Measurements from ENCODE around the gene ADIPOQ.

DNA sequence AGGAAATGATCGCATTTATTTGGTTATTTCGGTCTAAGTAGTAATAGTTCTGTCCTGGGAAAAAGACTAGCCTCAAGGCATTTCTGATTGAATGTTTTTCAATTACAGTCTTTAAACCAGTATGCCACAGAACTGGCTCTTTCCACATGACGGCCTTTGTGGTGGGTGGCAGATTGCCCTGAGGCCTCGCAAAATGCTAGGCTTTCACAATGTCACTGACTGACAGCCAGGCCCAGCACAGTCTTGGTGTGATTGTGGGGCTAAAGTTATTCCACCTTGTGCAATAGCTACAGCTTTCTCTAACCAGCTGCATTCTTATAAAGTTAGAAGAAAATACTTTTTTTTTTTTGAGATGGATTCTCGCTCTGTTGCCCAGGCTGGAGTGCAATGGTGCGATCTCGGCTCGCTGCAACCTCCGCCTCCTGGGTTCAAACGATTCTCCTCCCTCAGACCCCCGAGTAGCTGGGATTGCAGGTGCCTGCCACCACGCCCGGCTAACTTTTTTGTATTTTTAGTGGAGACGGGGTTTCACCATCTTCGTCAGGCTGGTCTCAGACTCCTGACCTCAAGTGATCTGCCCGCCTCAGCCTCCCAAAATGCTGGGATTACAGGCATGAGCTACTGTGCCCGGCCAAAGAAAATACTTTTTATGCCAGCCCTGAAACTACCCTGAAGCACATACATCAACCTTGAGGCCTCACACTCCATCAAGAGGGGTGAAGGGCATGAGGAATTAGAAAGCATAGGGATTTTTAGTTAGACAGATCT, 2.5 kb upstream of the ADIPOQ start:
- no peak for TF ChIP-seq CTCF (IDR thresholded peaks at IDR 0.05)
- no peak for TF ChIP-seq POLR2A (IDR thresholded peaks at IDR 0.05)
- TF ChIP-seq POLR2AphosphoS5 (IDR thresholded peaks at IDR 0.05), result no peak

Measured in stomach (tissue), 4 donors.